GM06990 (cell line): ENCODE data around the gene DLX1.

Experiments
- DNase-seq: peaks from one replicate; pipeline ENCODE4 v3.0.0-alpha.2; 2011; ENCODE audit not compliant: insufficient read length; ENCODE audit errors: extremely low read depth
- H3K27me3 ChIP-seq: replicated peaks from 2 replicates; pipeline ENCODE4 v1.6.0; 2011; ENCODE audit warnings: low read length; ENCODE audit not compliant: control insufficient read depth, insufficient read depth
- H3K36me3 ChIP-seq: 2 replicates; pipeline ENCODE4 v1.5.1; 2011; ENCODE audit warnings: low read length; ENCODE audit not compliant: control insufficient read depth, insufficient read depth
- H3K4me3 ChIP-seq: replicated peaks from 2 replicates; pipeline ENCODE4 v1.5.1; 2011; ENCODE audit warnings: low read depth, mild to moderate bottlenecking, control low read depth, low read length
- TF ChIP-seq, protein P1 (sequence below): IDR thresholded peaks from 2 replicates; pipeline ENCODE4 v1.5.1; 2011; ENCODE audit warnings: low read length, control low read depth, mild to moderate bottlenecking, inconsistent platforms; ENCODE audit not compliant: insufficient read depth, poor library complexity, severe bottlenecking

Gene DLX1

GRCh38 chr2:172097557-172098131 is 12.3 kb downstream of the DLX1 start:
- TF ChIP-seq, protein P1, sequence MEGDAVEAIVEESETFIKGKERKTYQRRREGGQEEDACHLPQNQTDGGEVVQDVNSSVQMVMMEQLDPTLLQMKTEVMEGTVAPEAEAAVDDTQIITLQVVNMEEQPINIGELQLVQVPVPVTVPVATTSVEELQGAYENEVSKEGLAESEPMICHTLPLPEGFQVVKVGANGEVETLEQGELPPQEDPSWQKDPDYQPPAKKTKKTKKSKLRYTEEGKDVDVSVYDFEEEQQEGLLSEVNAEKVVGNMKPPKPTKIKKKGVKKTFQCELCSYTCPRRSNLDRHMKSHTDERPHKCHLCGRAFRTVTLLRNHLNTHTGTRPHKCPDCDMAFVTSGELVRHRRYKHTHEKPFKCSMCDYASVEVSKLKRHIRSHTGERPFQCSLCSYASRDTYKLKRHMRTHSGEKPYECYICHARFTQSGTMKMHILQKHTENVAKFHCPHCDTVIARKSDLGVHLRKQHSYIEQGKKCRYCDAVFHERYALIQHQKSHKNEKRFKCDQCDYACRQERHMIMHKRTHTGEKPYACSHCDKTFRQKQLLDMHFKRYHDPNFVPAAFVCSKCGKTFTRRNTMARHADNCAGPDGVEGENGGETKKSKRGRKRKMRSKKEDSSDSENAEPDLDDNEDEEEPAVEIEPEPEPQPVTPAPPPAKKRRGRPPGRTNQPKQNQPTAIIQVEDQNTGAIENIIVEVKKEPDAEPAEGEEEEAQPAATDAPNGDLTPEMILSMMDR, result no peak
- H3K36me3 ChIP-seq, result no peaks in the 10 kb centered on the region
- no peak overlapping the region for H3K4me3 ChIP-seq
- H3K27me3 ChIP-seq, result no peaks in the 10 kb centered on the region; the same call in none of the 2 replicates
- DNase-seq, result no peak

DNA sequence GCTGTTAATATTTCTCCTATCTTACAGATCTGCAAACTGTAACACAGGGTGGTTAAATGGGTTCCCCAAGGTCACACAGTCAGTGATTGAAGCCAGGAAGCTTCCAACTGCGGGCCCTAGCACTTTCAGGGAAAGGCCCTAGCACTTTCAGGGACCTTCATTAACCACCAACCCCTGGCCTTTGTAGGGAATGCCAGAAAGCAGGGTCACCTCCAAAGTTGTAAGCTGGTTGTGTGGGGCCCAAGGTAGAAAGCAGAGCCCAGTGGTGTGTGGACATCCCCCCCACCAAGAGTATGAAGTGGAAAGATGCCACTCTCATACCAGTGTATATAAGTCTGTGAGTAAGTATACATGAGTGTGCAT is 13.0 kb downstream of the DLX1 start:
- Histone ChIP-seq H3K4me3 (no peak overlapping the region), H3K27me3 (no peaks in the 10 kb centered on the region; the same call in none of the 2 replicates)
- DNase-seq, result no peak

DNA sequence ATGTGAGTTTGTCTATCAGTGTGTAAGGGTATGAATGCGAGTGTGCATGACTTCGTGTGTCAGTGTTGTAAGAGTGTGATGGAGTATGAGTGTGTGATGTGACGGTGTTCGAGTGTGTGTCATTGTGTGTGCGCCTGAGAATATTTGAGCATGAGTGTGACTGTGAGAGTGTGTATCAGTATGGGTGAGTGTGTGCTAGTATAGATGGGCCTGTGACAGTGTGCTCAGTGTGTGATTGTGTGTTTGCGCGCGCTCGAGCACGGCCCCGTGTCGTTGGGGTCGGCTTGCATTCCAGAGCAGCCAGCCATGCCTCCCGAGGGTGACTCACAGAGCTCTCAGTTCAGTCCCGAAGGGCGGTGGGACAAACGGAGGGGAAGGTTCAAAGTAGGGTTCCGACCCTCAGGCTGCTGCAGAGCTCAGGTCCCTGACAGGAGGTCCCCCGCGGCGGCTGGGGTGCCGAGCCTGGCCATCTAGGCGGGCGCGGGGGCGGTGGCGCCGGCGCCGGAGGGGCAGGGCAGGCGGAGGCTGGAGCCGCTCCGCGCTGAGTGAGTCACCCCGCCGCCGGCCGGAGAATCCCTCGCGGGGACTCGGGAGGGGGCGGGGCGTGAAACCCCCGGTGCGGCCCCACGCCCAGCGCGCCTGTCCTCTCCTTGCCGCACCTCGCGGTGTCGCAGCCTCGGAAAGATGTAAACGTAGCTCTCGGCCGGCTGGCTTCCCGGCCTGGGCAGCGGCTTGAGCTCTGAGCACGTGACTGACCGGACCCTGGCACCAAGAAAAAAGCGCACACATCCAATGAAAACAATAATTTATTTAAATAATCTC is 13.6 kb downstream of the DLX1 start:
- TF ChIP-seq, protein P1, result no peak
- Histone ChIP-seq H3K36me3 (no peaks in the 10 kb centered on the region), H3K4me3 (peak overlapping the region; percentile 39), H3K27me3 (no peaks in the 10 kb centered on the region; the same call in none of the 2 replicates)
- DNase-seq, result peak; percentile 64

More for the DNA sequence above, 13.0 kb downstream of the DLX1 start:
- H3K36me3 ChIP-seq, result no peaks in the 10 kb centered on the region
- TF ChIP-seq, protein P1, result no peak

- H3K4me3 ChIP-seq, result no peak overlapping the region; the same call in none of the 2 replicates
- TF ChIP-seq, protein P1, result no peak
- H3K36me3 ChIP-seq, result no peaks in the 10 kb centered on the region
- H3K27me3 ChIP-seq, result no peaks in the 10 kb centered on the region; the same call in none of the 2 replicates
- DNase-seq, result no peak
These were observed 14.3 kb downstream of the DLX1 start for GRCh38 chr2:172099472-172100079.

- TF ChIP-seq, protein P1, result no peak
- H3K27me3 ChIP-seq, result no peaks in the 10 kb centered on the region; the same call in none of the 2 replicates
- H3K4me3 ChIP-seq, result peak overlapping the region; percentile 34
- no peaks in the 10 kb centered on the region for H3K36me3 ChIP-seq
- no peak for DNase-seq
These were observed 15.0 kb downstream of the DLX1 start for GRCh38 chr2:172100080-172100934.
